Non-pigmented ciliary epithelial cell (primary cell): ENCODE data around the gene HOXB3.

Source experiments
- DNase-seq: peaks from one replicate; pipeline ENCODE4 v3.0.0-alpha.2; 2010; ENCODE audit warnings: low read depth

The HOXB3 gene

GRCh38 chr17:48589831-48590606 is at the start of gene HOXB3:
HOXB3 (minus strand) TSS chr17:48590241; CDS start chr17:48552474, 37,767 bp downstream.
- DNase-seq: no peak

- no peak for DNase-seq
Measured at GRCh38 chr17:48639136-48639535, 49.1 kb upstream of the HOXB3 start.

- peak; percentile 17 for DNase-seq
Measured at GRCh38 chr17:48637323-48638260, 47.6 kb upstream of the HOXB3 start.

- no peak for DNase-seq
Measured at GRCh38 chr17:48636177-48637018, 46.4 kb upstream of the HOXB3 start.

GRCh38 chr17:48634493-48635208 is 44.6 kb upstream of the HOXB3 start:
- DNase-seq: no peak

GRCh38 chr17:48633266-48633677 is 43.2 kb upstream of the HOXB3 start:
- no peak for DNase-seq

- DNase-seq: no peak
Measured at GRCh38 chr17:48632579-48633265, 42.7 kb upstream of the HOXB3 start.

GRCh38 chr17:48631693-48632578 is 41.9 kb upstream of the HOXB3 start:
- DNase-seq: no peak

GRCh38 chr17:48630925-48631692 is 41.1 kb upstream of the HOXB3 start:
- no peak for DNase-seq

GRCh38 chr17:48630009-48630924 is 40.2 kb upstream of the HOXB3 start:
- no peak for DNase-seq

GRCh38 chr17:48629411-48629759 is 39.3 kb upstream of the HOXB3 start:
- DNase-seq: no peak

GRCh38 chr17:48628649-48629410 is 38.8 kb upstream of the HOXB3 start:
- DNase-seq: no peak

GRCh38 chr17:48627623-48628521 is 37.8 kb upstream of the HOXB3 start:
- DNase-seq: no peak

- no peak for DNase-seq
Measured at GRCh38 chr17:48627118-48627597, 37.1 kb upstream of the HOXB3 start.

GRCh38 chr17:48626245-48627117 is 36.4 kb upstream of the HOXB3 start, which contains the start of gene HOXB9:
HOXB9 (minus strand) TSS chr17:48626358; CDS start chr17:48626269, 89 bp downstream.
- no peak for DNase-seq
